NT2/D1 (cell line): Measurements from ENCODE around the gene TMEM158.

Source experiments
- SUZ12 ChIP-seq: IDR thresholded peaks from 2 replicates; pipeline ENCODE4 v1.6.1; 2011; ENCODE audit not compliant: insufficient read length, insufficient read depth; ENCODE audit errors: extremely low read depth
- YY1 ChIP-seq: IDR thresholded peaks from 2 replicates; pipeline ENCODE4 v1.6.1; 2011; ENCODE audit not compliant: insufficient read length, insufficient read depth
- ZNF274 ChIP-seq: IDR thresholded peaks from 2 replicates; pipeline ENCODE4 v1.6.1; 2011; ENCODE audit warnings: mild to moderate bottlenecking, low read depth, low read length

DNA sequence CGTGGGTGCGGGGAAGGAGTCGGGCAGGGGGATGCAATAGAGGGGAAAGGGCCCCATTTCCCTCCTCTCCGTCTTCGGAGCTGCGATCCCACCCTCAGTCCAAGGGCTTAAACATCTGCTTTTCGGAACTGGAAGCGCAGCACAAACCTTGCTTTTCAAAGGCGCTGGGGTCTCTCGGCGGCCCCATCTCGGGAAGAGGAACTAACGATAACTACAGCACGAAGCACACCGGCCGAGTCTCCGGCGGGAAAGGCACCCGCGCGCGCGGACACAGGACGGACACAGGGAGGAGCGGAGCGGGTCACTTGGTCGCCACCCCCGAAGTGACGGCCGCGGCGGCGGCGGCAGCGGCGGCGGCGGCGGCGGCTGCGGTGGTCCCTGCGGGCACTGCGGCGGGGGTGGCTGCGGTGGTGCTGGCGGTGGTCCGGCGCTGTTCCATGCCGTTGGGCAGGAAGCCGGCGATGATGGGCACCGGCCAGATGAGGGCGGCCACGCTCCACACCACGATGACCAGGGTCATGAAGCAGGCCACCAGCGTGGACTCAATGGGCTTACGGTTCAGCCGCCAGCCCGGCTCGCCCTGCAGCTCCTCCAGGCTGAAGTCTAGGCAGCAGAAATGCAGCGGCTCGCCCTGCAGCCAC lies 1.1 kb downstream of the TMEM158 start:
- TF ChIP-seq ZNF274 (no peak), YY1 (no peak), SUZ12 (no peak)
